Gastroesophageal sphincter (tissue), 3 donors: ENCODE measurements around the gene CRIP3.

ENCODE experiments used
- CTCF ChIP-seq, 4 experiments: fragments of 200-600 bp in 2 of 4; fragments of 450-650 bp in 2 of 4; sonication (generic) in 1 of 4; IDR thresholded peaks; one replicate each; pipeline ENCODE4 v1.5.1; 2017 to 2019; ENCODE audit warnings: antibody characterized with exemption in 4 of 4, mild to moderate bottlenecking in 2 of 4, moderate library complexity in 2 of 4
- POLR2A ChIP-seq, 2 donors: fragments of 450-650 bp; IDR thresholded peaks; one replicate each; pipeline ENCODE4 v1.6.1; 2017; ENCODE audit warnings: antibody characterized with exemption in 2 of 2, mild to moderate bottlenecking in 2 of 2, moderate library complexity in 1 of 2
- POLR2AphosphoS5 ChIP-seq: sonication (generic); formaldehyde crosslinking; IDR thresholded peaks from one replicate; pipeline ENCODE4 v1.6.1; 2017; ENCODE audit warnings: antibody characterized with exemption

DNA sequence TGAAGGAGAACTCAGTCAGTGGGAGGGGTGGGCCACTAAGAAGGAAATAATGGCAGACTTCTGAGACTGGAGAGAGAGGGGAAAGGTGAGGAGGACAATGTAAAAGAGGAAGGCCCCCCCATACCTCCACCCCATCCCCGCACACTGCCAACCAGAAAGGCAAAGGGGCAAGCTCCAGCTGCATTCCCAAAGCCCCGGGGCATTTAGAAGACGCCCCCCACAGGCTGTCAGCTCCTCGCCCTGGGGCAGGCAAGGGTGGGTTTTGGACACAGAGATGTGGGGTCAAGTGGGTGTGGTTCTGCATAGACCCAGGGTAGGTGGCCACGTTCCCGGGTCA, 31.4 kb downstream of the CRIP3 start:
- TF ChIP-seq POLR2A (IDR thresholded peaks at IDR 0.05) (no peak), POLR2AphosphoS5 (no peak), CTCF (IDR thresholded peaks at IDR 0.05) (no peak)
